GM21381 (cell line): Measurements from ENCODE around the gene SLC9A9.
"Not testable (repeated sequence)": the region's sequence is repeated elsewhere in the genome, so short reads cannot be mapped to it uniquely, and the experiment has no call there.

Source experiments
- ATAC-seq: cut with Tn5 transposase; IDR thresholded peaks from one replicate; pipeline ENCODE4 v1.9.1; 2021; ENCODE audit warnings: mild to moderate bottlenecking, moderate library complexity; ENCODE audit not compliant: unreplicated experiment

The SLC9A9 gene

DNA sequence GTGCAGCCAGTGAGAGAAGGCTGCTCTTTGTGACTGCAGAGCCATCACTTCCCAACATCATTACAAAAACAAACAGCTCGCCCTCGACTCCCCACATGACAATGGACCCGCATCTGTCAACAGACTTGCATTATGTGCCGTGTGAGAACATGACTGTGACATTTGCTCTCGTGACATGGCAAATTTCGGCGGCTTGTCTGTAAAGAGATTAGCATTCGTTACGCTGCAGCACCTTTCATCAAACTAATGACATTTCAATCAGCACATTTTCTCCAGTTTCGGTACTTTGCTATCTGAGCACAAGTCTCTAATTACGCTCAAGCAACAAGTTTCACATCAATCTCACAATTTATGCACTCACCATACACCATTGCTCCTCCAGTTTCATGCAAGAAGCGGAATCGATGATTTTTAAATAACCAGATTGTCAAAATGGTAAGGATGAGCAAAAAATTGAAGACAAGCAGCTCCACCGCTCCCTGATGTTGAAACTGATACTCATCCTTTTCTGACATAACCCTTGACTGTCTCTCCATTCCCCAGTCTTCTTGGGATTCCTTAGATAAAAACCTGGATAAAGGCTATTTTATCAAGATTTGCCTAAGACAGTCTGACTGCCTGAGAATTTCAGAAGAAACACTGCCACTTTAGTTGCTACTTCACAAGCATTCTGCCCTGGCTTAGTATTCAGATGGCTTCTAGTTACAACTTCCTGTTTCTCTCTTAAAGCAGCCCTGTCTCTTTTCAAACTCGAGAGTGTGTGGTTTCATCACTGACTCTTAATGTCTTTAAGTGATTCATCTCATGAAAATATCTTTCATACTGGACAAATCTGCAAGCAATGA, at the start of gene SLC9A9:
Gene SLC9A9 (minus strand): TSS at position 682 of the 845 bp plus-strand sequence. CDS start 146 bp downstream, at position 536.
- peak; percentile 86 for ATAC-seq

DNA sequence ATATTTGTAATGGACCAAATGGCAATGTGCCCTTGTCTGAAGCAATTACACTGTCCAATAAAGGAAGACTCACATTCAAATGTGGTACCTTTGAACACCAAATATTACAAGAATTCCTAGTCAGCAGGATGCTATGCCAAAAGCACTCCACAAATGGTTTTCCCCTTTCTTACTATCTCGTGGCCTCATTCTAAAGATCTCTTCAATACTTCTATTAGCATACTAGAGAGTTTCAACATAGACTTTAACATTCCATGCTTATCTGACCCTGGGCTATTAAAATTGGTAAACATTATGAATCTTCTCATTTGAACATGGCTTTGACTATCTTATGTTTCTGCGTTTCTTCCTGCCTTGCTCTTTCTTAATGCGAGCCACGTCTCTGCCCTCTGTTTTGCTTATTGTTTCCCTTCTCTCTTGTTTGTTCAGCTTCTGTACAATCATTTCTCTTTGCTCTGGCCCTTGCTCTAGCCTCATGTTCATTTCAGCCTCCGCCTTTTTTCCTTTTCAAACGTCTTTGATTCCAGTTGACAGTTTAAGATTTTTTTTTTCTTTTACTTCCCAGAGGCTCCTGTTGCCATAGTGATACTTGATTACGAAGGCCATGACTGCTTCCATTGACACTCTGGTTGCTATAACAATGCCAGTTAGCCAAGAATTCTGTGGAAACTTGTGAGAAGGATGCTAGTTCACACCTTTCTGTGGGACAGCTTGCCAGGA, 49.5 kb upstream of the SLC9A9 start:
- ATAC-seq = no peak

DNA sequence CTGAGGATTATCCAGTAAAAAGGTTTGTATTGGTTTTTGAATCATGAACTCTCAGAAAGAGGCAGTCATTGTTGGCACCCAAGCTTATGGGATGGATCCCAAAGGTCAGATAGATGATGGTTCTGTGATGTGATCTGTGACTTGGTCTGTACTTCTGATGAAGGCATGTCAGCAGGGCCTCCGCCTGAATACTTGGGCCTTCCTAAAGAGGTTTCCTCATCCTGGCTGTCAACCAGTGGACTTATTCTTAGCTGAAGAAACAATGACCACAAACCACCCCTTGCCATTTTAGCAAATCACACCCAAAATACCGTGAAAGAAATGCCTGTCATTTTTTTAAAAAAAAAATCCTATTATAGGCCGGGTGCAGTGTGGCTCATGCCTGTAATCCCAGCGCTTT, 48.2 kb upstream of the SLC9A9 start:
- no peak for ATAC-seq

DNA sequence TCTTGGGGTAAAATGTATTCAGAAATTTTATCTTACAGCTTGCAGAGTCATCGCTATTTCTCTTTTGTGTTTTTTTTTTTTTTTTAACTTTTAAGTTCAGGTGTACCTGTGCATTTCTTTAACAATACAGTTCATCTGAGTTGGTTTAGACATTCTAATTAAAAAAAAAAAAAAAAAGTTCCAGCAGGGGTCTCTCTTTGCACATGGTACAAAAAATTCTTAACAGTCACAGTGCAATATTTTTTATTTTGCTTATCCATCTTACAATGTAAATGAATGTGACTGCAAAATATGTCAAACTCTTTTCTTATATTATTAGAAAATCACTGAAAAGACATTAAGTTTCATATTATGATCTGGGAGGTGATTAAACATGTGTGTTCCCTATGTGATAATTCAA, 47.5 kb upstream of the SLC9A9 start:
- ATAC-seq = no peak

DNA sequence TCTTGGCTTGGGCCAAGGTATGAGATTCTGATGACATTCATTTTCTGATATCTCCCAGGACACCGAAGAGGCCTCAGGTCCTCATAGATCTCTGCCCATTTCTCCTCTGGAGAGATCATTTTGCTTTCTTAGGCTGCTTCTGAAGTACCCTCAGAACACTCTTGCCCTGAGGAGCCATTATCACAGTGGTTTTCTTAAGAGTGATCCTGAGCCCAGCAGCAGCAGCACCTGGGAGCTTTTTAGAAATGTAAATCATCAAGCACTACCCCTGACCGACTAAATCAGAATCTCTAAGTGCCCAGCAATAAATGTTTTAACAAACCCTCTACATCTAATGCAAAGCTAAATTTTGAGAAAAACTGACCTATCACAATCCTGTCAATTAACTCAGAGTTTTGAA, 40.6 kb upstream of the SLC9A9 start:
- no peak for ATAC-seq

DNA sequence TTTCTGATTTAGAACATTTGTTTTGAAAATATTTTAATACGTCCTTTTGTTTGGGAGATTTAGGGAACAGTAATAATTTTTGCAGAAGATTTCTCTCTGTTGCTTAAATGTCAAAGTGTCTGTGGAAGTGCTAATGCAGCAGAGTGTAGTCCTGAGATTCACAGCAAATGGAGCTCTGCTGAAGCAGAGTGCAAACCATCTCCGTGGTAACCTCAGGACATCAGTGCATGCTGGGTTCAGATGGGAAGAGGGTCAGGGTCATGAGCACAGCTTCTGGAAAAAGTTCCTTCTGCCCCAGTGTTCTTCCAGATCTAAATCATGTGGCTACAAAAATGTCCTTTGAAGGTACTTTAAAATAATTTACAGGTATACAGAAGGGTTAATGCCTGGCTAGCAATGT, 39.9 kb upstream of the SLC9A9 start:
- ATAC-seq = no peak

DNA sequence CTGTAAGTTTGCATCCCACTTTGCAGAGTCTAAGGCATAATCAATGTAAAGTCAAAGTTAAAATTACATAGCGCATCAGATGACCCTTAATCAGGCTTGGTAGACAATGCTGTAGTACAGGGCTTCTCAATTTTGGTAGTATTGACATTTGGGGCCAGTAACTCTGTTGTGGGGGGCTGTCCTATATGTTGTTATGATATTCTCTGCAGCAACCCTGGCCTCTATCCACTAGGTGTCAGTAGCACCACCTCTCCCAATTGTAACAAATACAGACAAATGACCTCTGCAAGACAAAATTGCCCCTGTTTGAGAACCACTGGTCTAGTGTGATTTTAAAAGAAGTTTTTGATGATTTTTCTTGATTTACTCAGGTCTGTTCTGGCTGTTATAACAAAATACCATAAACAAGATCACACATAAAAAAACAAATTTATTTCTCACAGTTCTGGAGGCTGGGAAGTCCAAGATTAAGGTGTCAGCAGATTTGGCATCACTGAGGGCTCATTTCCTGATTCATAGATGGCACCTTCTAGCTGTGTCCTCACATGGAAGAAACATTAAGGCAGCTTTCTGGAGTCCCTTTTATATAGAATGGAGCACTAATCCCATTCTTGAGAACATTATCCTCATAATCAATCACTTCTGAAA, 37.6 kb upstream of the SLC9A9 start:
- peak; percentile 87 for ATAC-seq

DNA sequence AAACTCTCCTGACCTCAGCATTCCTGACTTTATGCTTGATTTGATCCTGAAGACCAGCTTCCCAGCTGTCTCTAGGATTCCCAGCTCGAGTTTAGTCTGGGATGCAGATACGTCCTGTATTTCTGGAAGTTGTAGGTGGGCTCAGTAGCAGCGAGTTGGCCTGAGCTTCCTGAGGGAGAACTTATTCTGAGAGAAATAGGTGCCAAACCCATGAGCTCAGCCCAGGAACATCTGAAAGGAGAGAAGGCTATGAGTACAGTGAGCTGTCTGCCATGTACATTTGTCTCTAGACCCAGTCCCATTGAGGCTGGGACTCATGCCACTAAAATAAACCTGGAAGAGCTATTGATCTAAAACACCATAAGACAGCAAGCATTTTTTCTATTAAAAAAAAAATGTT, 36.6 kb upstream of the SLC9A9 start:
- no peak for ATAC-seq

DNA sequence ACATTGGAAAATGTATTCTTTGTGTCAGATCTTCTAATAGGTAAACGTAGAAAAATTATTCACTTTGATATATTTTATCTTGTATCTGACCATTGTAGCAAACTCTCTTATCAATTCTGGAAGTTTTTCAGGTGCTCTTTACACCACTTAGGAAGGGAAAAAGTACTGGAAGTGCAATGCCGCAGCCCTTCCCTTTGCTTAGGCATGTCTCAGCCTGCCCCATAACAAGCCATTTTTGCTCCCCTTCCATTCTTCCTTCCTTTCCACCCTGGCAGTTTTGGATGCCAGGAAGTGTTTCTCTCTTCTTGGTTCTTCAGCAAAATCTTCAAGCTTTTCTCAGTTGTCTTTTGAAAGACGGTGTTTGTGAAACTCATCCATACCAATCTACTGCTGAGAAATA, 34.9 kb upstream of the SLC9A9 start:
- ATAC-seq = no peak

DNA sequence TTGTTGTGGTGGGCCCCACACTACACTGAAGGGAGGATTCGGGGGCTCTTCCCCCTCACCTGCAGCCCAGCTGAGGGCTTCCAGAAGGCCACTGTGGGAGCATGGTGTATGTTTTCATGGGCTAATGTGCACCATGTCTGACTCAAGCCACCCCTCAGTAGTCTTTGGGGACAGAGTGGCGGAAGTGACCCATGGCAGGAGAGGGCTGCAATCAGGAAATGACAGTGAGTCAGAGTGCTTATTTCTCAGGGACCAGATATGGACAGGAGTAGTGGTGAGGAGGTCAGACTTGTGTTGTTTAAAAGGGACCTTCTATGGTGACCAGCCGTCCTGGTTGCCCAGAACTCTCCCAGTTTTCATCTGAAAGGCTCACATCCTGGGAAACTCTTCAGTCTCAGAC, 32.8 kb upstream of the SLC9A9 start:
- ATAC-seq = no peak

DNA sequence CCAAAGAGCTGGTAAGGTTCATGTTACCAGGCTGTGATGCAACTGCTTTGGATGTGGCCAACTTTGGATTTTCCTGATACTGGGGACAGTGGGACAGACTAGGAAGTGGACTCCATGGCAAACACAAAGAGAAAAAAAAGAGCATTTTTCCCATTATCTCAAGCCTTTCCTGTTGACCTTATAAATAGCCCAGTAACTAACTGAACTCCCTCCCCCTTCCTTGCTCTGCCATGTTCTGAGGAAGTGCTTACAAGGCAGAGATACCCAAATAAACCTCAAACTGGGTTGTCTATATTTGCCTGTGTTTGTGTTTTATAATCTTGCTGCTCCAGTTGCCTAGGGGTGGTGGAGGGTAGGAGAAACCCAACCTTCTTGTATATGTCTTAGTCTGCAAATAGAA, 27.3 kb upstream of the SLC9A9 start:
- ATAC-seq = no peak

DNA sequence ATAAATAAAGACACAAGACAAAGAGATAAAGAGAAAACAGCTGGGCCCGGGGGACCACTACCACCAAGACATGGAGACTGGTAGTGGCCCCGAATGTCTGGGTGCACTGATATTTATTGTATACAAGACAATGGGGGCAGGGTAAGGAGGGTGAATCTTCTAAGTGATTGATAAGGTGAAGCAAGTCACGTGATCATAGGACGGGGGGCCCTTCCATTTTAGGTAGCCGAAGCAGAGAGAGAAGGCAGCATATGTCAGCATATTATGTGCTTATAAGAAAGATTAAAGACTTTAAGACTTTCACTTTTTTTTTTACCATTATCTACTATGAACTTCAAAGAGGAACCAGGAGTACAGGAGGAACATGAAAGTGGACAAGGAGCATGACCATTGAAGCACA, 25.3 kb upstream of the SLC9A9 start:
- not testable (repeated sequence) for ATAC-seq

DNA sequence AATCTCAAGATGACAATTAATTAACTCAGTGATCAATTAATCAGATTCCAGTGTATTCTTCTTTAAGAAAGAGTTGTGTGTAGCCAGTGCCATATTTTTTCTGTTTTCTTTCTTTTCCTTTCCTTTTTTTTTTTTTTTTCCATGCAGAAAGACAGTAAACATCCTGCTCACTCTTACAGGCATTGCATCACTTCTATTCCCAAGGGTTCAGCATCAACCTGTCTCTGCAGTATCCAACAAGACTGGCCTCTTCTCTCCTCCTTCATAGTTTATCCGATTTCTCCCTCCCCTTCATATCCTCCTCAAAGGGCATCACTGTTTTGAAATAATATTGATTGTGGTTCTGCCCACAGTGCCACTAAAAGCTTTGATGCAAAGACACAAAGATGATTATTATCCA, 17.0 kb upstream of the SLC9A9 start:
- ATAC-seq = no peak

DNA sequence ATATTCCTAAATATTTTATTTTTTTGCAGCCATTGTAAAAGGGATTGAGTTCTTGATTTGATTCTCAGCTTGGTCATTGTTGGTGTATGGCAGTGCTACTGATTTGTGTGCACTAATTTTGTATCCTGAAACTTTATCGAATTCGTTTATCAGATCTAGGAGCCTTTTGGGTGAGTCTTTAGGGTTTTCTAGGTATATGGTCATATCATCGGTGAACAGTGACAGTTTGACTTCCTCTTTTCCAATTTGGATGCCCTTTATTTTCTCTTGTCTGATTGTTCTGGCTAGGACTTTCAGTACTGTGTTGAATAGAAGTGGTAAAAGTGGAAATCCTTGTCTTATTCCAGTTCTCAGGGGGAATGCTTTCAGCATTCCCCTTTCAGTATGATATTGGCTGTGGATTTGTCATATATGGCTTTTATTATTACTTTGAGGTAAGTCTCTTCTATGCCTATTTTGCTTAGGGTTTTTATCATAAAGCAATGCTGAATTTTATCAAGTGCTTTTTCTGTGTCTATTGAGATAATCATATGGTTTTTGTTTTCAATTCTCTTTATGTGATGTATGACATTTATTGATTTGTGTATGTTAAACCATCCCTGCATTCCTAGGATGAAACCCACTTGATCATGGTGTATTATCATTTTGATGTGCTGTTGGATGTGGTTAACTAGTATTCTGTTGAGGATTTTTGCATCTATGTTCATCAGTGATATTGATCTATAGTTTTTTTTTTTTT, 11.4 kb upstream of the SLC9A9 start:
- no peak for ATAC-seq

DNA sequence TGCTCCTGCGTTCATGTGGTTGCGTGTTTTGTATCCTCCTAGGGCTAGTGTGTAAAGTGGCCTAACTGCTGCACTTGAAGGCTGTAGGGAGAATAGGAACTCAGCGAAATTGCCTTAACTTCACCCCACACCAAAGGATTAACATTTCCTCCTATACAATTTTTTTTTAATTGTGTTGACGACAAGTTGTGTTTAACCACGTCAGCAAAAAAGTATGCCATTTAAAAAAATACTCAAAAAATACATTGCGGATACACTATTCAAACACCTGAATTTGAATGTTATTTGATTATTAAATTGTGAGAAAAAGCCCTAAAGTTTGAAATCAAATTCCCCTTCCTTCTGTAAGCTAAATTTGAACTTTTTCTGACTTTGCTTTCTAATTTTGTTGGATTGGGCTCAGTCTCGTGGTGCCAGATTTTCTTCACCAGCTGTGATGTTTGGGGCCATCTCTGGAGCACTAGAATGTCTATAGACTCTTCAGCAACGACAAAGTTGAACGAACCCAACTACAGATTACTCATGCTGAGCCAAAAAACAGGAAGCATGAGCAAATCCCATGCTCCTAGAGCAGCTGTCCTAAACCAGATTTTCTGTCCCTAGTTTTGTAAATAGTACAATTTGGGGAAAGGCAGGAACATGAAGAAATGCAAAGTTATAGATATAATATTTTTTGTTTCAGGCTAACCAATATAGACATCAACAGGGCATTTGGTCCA, 8.1 kb upstream of the SLC9A9 start:
- ATAC-seq = no peak

DNA sequence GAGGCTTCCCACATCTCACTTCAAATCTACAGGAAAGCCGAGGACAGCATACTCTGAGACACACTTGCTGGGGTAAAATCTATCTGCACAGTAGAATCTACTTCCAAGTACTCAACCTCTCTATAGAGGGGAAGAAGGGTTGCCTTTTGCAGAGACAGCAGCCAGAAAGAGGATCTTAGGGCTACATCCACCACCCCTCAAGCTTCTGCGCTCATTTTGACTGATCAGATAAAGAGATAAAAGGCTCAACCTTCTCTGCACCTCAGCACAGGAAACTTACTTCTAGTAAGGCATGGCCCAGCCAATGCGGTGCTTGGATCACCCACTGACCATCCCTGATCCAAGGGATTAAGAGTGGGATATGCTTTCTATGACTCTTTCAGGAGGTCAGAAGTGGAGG, 6.9 kb upstream of the SLC9A9 start:
- no peak for ATAC-seq

DNA sequence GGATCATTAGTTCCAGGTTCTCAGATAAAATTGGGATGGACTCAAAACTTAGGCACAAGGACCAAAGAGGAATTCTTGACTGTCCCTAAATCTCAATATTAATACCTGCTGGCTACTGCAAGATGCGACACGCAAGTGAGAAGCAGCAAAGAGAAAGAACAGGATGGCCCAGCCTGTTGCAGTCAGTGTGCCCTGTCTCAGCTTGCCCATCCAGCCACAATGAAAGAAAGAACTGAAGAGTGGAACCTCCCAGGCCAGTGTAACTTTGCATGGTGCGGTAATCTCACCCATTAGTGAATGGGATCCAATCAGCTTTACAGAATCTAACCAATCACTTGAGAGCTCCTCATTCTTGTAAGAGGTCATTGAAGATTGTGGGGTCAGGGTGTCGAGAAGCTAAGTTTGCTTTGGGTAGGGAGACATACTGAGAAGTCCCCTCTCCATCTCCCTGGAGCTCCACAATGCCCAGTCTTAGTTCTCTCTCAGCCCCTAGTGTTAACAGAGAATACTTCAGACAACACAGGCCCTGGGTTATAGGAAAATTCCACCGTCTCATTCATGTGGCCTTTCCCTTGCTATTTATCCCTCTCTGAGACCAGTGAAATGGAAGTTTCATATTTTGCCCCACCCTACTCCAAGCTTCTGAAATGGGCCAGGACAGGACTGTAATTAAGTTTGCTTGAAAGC, 3.2 kb upstream of the SLC9A9 start:
- ATAC-seq = no peak

DNA sequence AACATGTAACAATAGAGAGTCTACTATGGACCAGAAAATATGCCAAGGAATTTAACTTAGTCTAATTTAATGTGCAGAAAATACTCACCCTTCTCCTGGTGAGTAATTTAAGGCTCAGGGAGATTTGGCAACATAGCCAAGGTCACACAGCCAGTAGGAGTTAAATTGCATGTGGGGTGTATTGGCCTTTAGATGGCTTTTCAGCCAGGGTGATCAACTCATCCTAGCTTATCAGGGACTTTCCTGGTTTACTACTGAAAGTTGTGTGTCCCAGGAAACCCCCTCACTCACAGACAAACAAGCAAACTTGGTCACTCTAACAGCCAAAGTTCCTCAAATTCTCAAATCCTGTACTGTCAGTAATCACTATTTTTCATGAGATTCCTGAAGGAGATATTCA, 2.6 kb upstream of the SLC9A9 start:
- no peak for ATAC-seq

DNA sequence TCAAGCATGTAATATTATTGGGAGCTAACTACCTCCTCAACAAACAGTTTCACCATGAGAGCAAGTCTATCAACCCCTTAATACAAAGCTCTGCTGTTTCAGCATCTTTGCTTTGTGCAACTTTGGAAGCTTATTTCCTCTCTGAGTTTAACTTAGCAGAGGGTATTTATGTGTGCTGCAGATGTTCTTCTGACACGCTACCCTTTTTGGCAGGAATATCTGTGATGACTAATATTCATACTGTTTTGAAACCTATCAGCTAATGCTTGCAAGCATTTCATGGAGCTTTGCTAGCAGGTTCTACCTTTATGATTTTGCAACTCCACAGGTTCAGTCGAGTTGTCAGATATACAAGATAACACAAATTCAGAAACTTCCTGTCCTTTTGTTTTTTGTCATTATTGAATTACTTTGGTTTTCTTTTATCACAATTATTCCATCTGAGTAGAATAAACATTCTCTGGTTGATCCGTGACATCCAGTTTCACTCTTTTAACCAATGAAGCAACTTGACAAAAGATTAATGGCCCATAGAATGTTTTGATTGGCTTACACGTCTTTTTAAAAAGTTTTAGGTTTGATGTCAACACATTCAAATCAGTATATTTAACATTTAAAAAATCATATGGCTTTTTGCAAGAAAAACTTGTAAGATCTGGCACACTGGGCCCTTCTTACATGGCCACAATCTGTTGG, 1.7 kb upstream of the SLC9A9 start:
- peak; percentile 39 for ATAC-seq
